A549 (cell line): ENCODE measurements around the gene SKIDA1. TPM values are rescaled to one million over a fixed set of nuclear protein-coding genes. Genes with fewer than 3 reads are reported as not detected.

Experiments used
- ATAC-seq, 2 experiments: fragments of 200-7000 bp in 1 of 2; fragments of >200 bp in 1 of 2; cut with Nextera tagmentation in 1 of 2; cut with Tn5 transposase in 1 of 2; 3 replicates each; pipeline versions ENCODE4 v1.8.0 to v1.9.1; 2018 to 2020; ENCODE audit warnings: mild to moderate bottlenecking in 1 of 2, moderate library complexity in 1 of 2
- CTCF ChIA-PET: fragments of 300-600 bp; sonication (Branson Sonifier 250); formaldehyde crosslinking; extraction: SDS; loops from one replicate; lab custom pipeline; 2021; ENCODE audit warnings: antibody characterized with exemption, inconsistent platforms; lab: Yijun Ruan, JAX
- POLR2A ChIA-PET: fragments of 350-600 bp; formaldehyde crosslinking; extraction: SDS; loops from one replicate; lab custom pipeline; 2021; ENCODE audit warnings: antibody characterized with exemption, inconsistent platforms; lab: Yijun Ruan, JAX
- DNase-seq, 2 experiments: peaks; one replicate each; pipeline versions ENCODE4 v3.0.0 to v3.0.0-alpha.2; 2011 to 2016; ENCODE audit warnings: low read depth in 1 of 2, low spot score in 1 of 2
- FAIRE-seq: peaks from 2 replicates; lab custom pipeline; 2011; peaks lifted over from hg19 to GRCh38; lab: Jason Lieb, UNC
- H3K27ac ChIP-seq, 2 experiments: fragments of >200 bp; sonication (Bioruptor Twin); formaldehyde crosslinking; 3 replicates each; pipeline ENCODE4 v1.5.1; 2016 to 2017
- H3K4me1 ChIP-seq: fragments of >200 bp; sonication (Bioruptor Twin); formaldehyde crosslinking; 3 replicates; pipeline ENCODE4 v1.6.1; 2016
- H3K4me2 ChIP-seq: fragments of >200 bp; sonication (Bioruptor Twin); formaldehyde crosslinking; 3 replicates; pipeline ENCODE4 v1.6.1; 2016
- H3K4me3 ChIP-seq: fragments of >200 bp; sonication (Bioruptor Twin); formaldehyde crosslinking; 3 replicates; pipeline ENCODE4 v1.5.1; 2016
- H3K9me3 ChIP-seq: fragments of >200 bp; sonication (Bioruptor Twin); formaldehyde crosslinking; 3 replicates; pipeline ENCODE4 v1.6.1; 2016
- CBX2 ChIP-seq: fragments of 200-600 bp; sonication (generic); IDR thresholded peaks from 2 replicates; pipeline ENCODE4 v1.6.1; 2016; ENCODE audit warnings: low read depth, mild to moderate bottlenecking, borderline replicate concordance
- CBX8 ChIP-seq: fragments of 200-600 bp; sonication (generic); IDR thresholded peaks from 2 replicates; pipeline ENCODE4 v1.6.1; 2016
- CHD2 ChIP-seq: fragments of 150-350 bp; IDR thresholded peaks from 2 replicates; pipeline ENCODE4 v1.6.1; 2014; ENCODE audit warnings: low read length; ENCODE audit not compliant: partially characterized antibody
- E2F6 ChIP-seq: IDR thresholded peaks from 2 replicates; pipeline ENCODE4 v1.6.1; 2012; ENCODE audit warnings: low read depth, borderline replicate concordance
- EHF ChIP-seq: fragments of 250-450 bp; sonication (Bioruptor Pico); IDR thresholded peaks from 2 replicates; pipeline ENCODE4 v1.5.0; 2020; ENCODE audit warnings: mild to moderate bottlenecking
- EP300 ChIP-seq, 2 experiments: fragments of >200 bp; sonication (Bioruptor Twin); formaldehyde crosslinking; IDR thresholded peaks; 2 replicates in 1 of 2; 3 replicates in 1 of 2; pipeline ENCODE4 v1.6.1; 2016 to 2017
- FOSB ChIP-seq: fragments of 250-450 bp; sonication (Bioruptor Pico); IDR thresholded peaks from 2 replicates; pipeline ENCODE4 v1.5.0; 2020; ENCODE audit warnings: mild to moderate bottlenecking, moderate library complexity
- FOSL2 ChIP-seq, 2 experiments: fragments of 450-650 bp in 1 of 2; fragments of >200 bp in 1 of 2; sonication (Bioruptor Twin) in 1 of 2; formaldehyde crosslinking; IDR thresholded peaks; 2 replicates each; pipeline versions ENCODE4 v1.5.0 to v1.6.1; 2016 to 2020; ENCODE audit warnings: mild to moderate bottlenecking in 1 of 2, moderate library complexity in 1 of 2
- GATA3 ChIP-seq: IDR thresholded peaks from 2 replicates; pipeline ENCODE4 v1.6.1; 2012; ENCODE audit warnings: borderline replicate concordance
- HMGXB4 ChIP-seq: fragments of 250-450 bp; sonication (Bioruptor Pico); IDR thresholded peaks from 2 replicates; pipeline ENCODE4 v1.5.0; 2021; ENCODE audit warnings: mild to moderate bottlenecking, moderate library complexity, borderline replicate concordance
- HOXA7 ChIP-seq: fragments of 250-450 bp; sonication (Bioruptor Pico); IDR thresholded peaks from 2 replicates; pipeline ENCODE4 v1.5.0; 2020; ENCODE audit warnings: mild to moderate bottlenecking, moderate library complexity
- HOXB5 ChIP-seq: fragments of 250-450 bp; sonication (Bioruptor Pico); IDR thresholded peaks from 2 replicates; pipeline ENCODE4 v1.5.0; 2020; ENCODE audit warnings: mild to moderate bottlenecking, moderate library complexity
- JUN ChIP-seq, 2 experiments: fragments of >200 bp; sonication (Bioruptor Twin); formaldehyde crosslinking; IDR thresholded peaks; 2 replicates in 1 of 2; 3 replicates in 1 of 2; pipeline ENCODE4 v1.6.1; 2016 to 2017
- MAX ChIP-seq: IDR thresholded peaks from 2 replicates; pipeline ENCODE4 v1.6.1; 2012
- NPAS2 ChIP-seq: fragments of 250-450 bp; sonication (Bioruptor Pico); IDR thresholded peaks from 2 replicates; pipeline ENCODE4 v1.8.0; 2022; ENCODE audit warnings: mild to moderate bottlenecking, moderate library complexity, borderline replicate concordance
- PHF8 ChIP-seq: fragments of 200-600 bp; sonication (generic); IDR thresholded peaks from 2 replicates; pipeline ENCODE4 v1.6.1; 2016; ENCODE audit warnings: low read depth, mild to moderate bottlenecking, antibody characterized with exemption, moderate library complexity, borderline replicate concordance
- POLR2A ChIP-seq: IDR thresholded peaks from 2 replicates; pipeline ENCODE4 v1.6.1; 2012; ENCODE audit warnings: mild to moderate bottlenecking, low read length
- POLR2AphosphoS2 ChIP-seq: conservative IDR thresholded peaks from 2 replicates; pipeline ENCODE4 v1.6.1; 2012; ENCODE audit warnings: low read length, improper control_type of control experiment, inconsistent platforms
- RAD21 ChIP-seq, 2 experiments: fragments of >200 bp in 1 of 2; sonication (Bioruptor Twin) in 1 of 2; formaldehyde crosslinking in 1 of 2; IDR thresholded peaks in 1 of 2; conservative IDR thresholded peaks in 1 of 2; 2 replicates in 1 of 2; 3 replicates in 1 of 2; pipeline ENCODE4 v1.6.1; 2012 to 2018; ENCODE audit warnings: inconsistent platforms in 1 of 2
- RARB ChIP-seq: fragments of 250-450 bp; sonication (Bioruptor Pico); IDR thresholded peaks from 2 replicates; pipeline ENCODE4 v1.8.0; 2021; ENCODE audit warnings: mild to moderate bottlenecking, moderate library complexity
- REST ChIP-seq: fragments of 200-600 bp; sonication (generic); IDR thresholded peaks from 2 replicates; pipeline ENCODE4 v1.6.1; 2016; ENCODE audit warnings: antibody characterized with exemption, mild to moderate bottlenecking, moderate library complexity
- SMC3 ChIP-seq: fragments of >200 bp; sonication (Bioruptor Twin); formaldehyde crosslinking; IDR thresholded peaks from 3 replicates; pipeline ENCODE4 v1.6.1; 2018; ENCODE audit warnings: inconsistent platforms
- WGBS: methylation state at CpG from one replicate; pipeline ENCODE4 v1.1.6; 2017; ENCODE audit errors: missing lambda C conversion rate; 5-methylcytosine and 5-hydroxymethylcytosine counted together
- polyA plus RNA-seq, 4 experiments: library from polyadenylated mRNA; depleted of rRNA in 3 of 4; stranded (reverse); fragments of >200 nt; fragmentation: RNase III in 1 of 4; extraction: RNeasy Plus Mini Kit Qiagen cat#74134 plus additional on column Dnase treatment in 1 of 4; gene quantifications; 2 replicates in 3 of 4; 3 replicates in 1 of 4; pipeline ENCODE4 v1.2.3, GENCODE V29; 2011 to 2017

Gene SKIDA1
- polyA plus RNA-seq, 2 of the 4 experiments (the other 2 are of a cell fraction) = 1.0 to 4.1 TPM

GRCh38 chr10:21495002-21495751, 30.3 kb downstream of the SKIDA1 start:
- ATAC-seq = peak in 1 of 2 experiments; percentile 11; a peak in 3 of 6 replicates
- H3K4me3 ChIP-seq = peak overlapping the region; percentile 77
- ChIA-PET CTCF (interaction anchor here (0.6 to 9.4 kb wide), 69 partner anchors 8 to 1574 kb away, joined by 3 to 97 read pairs (median 4); partner anchors contain the start of genes MLLT10 and SKIDA1), POLR2A (interaction anchor here (0.6 to 5.2 kb wide), 23 partner anchors 21 to 845 kb away, joined by 3 to 85 read pairs (median 6); partner anchors contain the start of genes COMMD3, MLLT10 and SKIDA1)
- H3K27ac ChIP-seq = peak overlapping the region; percentile 93 to 99
- H3K4me2 ChIP-seq = peak overlapping the region; percentile 93
- TF ChIP-seq JUN (IDR thresholded peaks at IDR 0.05) (0 out of 5 replicates have a peak, but pooled peaks of 1 of the 2 experiments have one; percentile 10), EP300 (IDR thresholded peaks at IDR 0.05) (no peak)
- under 1% methylated on average over 42 of the region's 42 CpGs for WGBS
- FAIRE-seq = no peak
- H3K4me1 ChIP-seq = peaks cover 43% of the 10 kb centered on the region
- no peak for DNase-seq
- no peaks in the 10 kb centered on the region for H3K9me3 ChIP-seq

GRCh38 chr10:21494191-21495001, 31.1 kb downstream of the SKIDA1 start:
- DNase-seq = peak in 1 of 2 experiments; percentile 66
- 44% methylated on average over 47 of the region's 66 CpGs for WGBS
- ChIA-PET CTCF (interaction anchor here (0.7 to 9.4 kb wide), 24 partner anchors 9 to 644 kb away, joined by 3 to 97 read pairs (median 4); partner anchors contain the start of gene MLLT10), POLR2A (interaction anchor here (0.6 to 5.2 kb wide), 8 partner anchors 24 to 397 kb away, joined by 3 to 27 read pairs (median 3); no protein-coding TSS in a partner anchor)
- Histone ChIP-seq H3K4me3 (peak overlapping the region; percentile 77), H3K9me3 (no peaks in the 10 kb centered on the region), H3K4me1 (peaks cover 50% of the 10 kb centered on the region), H3K27ac (peak overlapping the region; percentile 93 to 99), H3K4me2 (peak overlapping the region; percentile 93)
- ATAC-seq = peak; percentile 4 to 48; a peak in 3 of 6 replicates
- TF ChIP-seq MAX = peak; percentile 58
- TF ChIP-seq RAD21 (conservative IDR thresholded peaks at IDR 0.05 in 1 of 2, IDR thresholded peaks at IDR 0.05 in 1 of 2) = peak; percentile 34 to 57
- TF ChIP-seq JUN (IDR thresholded peaks at IDR 0.05) = peak in 1 of 2 experiments; percentile 62; a peak in 2 of 5 replicates
- TF ChIP-seq RARB (CRISPR knock-in tag) = no peak
- no peak for TF ChIP-seq FOSL2 (IDR thresholded peaks at IDR 0.05)
- TF ChIP-seq FOSL2 (CRISPR knock-in tag; IDR thresholded peaks at IDR 0.05) = no peak
- TF ChIP-seq E2F6 = peak; percentile 63
- TF ChIP-seq POLR2A = peak; percentile 49
- 0 out of 2 replicates have a peak, but pooled peaks have one; percentile 35 for TF ChIP-seq HOXB5 (CRISPR knock-in tag)
- TF ChIP-seq NPAS2 (CRISPR knock-in tag) = no peak
- TF ChIP-seq CBX8 = no peak
- 0 out of 2 replicates have a peak, but pooled peaks have one; percentile 14 for TF ChIP-seq GATA3
- peak; percentile 61 for TF ChIP-seq SMC3
- TF ChIP-seq HMGXB4 (CRISPR knock-in tag) = 0 out of 2 replicates have a peak, but pooled peaks have one; percentile 12
- TF ChIP-seq PHF8 = 0 out of 2 replicates have a peak, but pooled peaks have one; percentile 38
- no peak for FAIRE-seq

- Histone ChIP-seq H3K27ac (peak overlapping the region; percentile 93 to 99), H3K4me2 (peak overlapping the region; percentile 93), H3K9me3 (no peaks in the 10 kb centered on the region), H3K4me3 (0 out of 3 replicates have a peak overlapping the region, but pooled peaks have one; percentile 77), H3K4me1 (peaks cover 56% of the 10 kb centered on the region)
- no peak for ATAC-seq
- ChIA-PET POLR2A (interaction anchor here (0.6 to 5.2 kb wide), 5 partner anchors 56 to 326 kb away, joined by 3 to 27 read pairs (median 3); no protein-coding TSS in a partner anchor), CTCF (interaction anchor here (0.7 to 9.4 kb wide), 21 partner anchors 8 to 643 kb away, joined by 3 to 97 read pairs (median 4); partner anchors contain the start of gene MLLT10)
- 94% methylated on average over 9 of the region's 9 CpGs for whole genome bisulfite sequencing
- FAIRE-seq = no peak
- no peak for DNase-seq
- TF ChIP-seq PHF8 (no peak), POLR2AphosphoS2 (no peak), FOSB (CRISPR knock-in tag) (no peak), CBX8 (no peak), EHF (CRISPR knock-in tag) (no peak), CHD2 (no peak), HOXA7 (CRISPR knock-in tag) (no peak), REST (no peak), CBX2 (no peak)
These were observed 31.7 kb downstream of the SKIDA1 start for GRCh38 chr10:21493784-21494183.
